ENCODE results near the gene ALG2. TPM values are rescaled to one million over a fixed set of nuclear protein-coding genes. Genes with fewer than 3 reads are reported as not detected.

Gene ALG2
- total and polyA plus RNA-seq, 2 of the 13 experiments (the other 11 are each of a cell fraction or from before 2014, with no cell fraction given), result 46.2 to 49.0 TPM

- TF ChIP-seq KDM4B (CRISPR knock-in tag; IDR thresholded peaks at IDR 0.05) (no peak), CENPT (CRISPR knock-in tag; IDR thresholded peaks at IDR 0.05; ENCODE audit: low read depth) (no peak), CREB1 (IDR thresholded peaks at IDR 0.05) (no peak), CREB1 (CRISPR knock-in tag; IDR thresholded peaks at IDR 0.05) (no peak), ZFP37 (CRISPR knock-in tag; IDR thresholded peaks at IDR 0.05; ENCODE audit: borderline replicate concordance) (no peak), ELF4 (CRISPR knock-in tag; IDR thresholded peaks at IDR 0.05; ENCODE audit: borderline replicate concordance) (no peak), ZNF569 (CRISPR knock-in tag; IDR thresholded peaks at IDR 0.05; ENCODE audit: borderline replicate concordance) (no peak), ZNF629 (CRISPR knock-in tag; conservative IDR thresholded peaks at IDR 0.05) (no peak), ZHX1 (CRISPR knock-in tag; IDR thresholded peaks at IDR 0.05; ENCODE audit: low read depth) (no peak), HNRNPLL (IDR thresholded peaks at IDR 0.05; ENCODE audit: low read depth, low read length, poor library complexity, severe bottlenecking) (no peak), ZNF687 (CRISPR knock-in tag; IDR thresholded peaks at IDR 0.05) (no peak), ZNF136 (CRISPR knock-in tag; IDR thresholded peaks at IDR 0.05; ENCODE audit: low read depth) (no peak)
- POLR2A ChIA-PET, result no interaction called here
- ATAC-seq (no peak), FAIRE-seq (no peak), DNase-seq (ENCODE audit: low spot score) (no peak)
- 32% methylated on average over 8 of the region's 8 CpGs for WGBS (ENCODE audit: low lambda C conversion rate)
- Histone ChIP-seq H4K20me1 (ENCODE audit: insufficient read depth, low read length) (no peaks in the 10 kb centered on the region), H3K27ac (ENCODE audit: extremely low read length, insufficient read depth, low read length) (no peak overlapping the region), H3K27me3 (ENCODE audit: control insufficient read depth in 1 of 2, insufficient read depth in 2 of 2, low read length in 2 of 2) (peaks cover 0 to 22% of the 10 kb centered on the region in 2 experiments; a peak in 2 of 5 replicates), H3K9me3 (ENCODE audit: low read length) (no peaks in the 10 kb centered on the region), H3K9ac (ENCODE audit: insufficient read depth, low read depth, low read length) (no peak overlapping the region), H3K4me3 (replicated peaks in 1 of 3; ENCODE audit: insufficient read depth in 1 of 3, low read depth in 2 of 3, low read length in 3 of 3) (no peak overlapping the region), H3K4me2 (ENCODE audit: low read depth, low read length) (no peak overlapping the region), H2AFZ (ENCODE audit: low read length) (no peak overlapping the region), H3K79me2 (ENCODE audit: insufficient read depth, low read length) (no peaks in the 10 kb centered on the region), H3K4me1 (ENCODE audit: insufficient read depth, low read length) (no peaks in the 10 kb centered on the region), H3K36me3 (replicated peaks in 1 of 2; ENCODE audit: control insufficient read depth in 1 of 2, insufficient read depth in 2 of 2, low read length in 2 of 2) (no peaks in the 10 kb centered on the region)
- in situ Hi-C loops (cut with HindIII; ENCODE audit: extremely low pct_ligation_motif_present, low pct_unique_long_range_greater_than_20kb), result loop anchor here (25.0 kb wide), 1 partner anchor 812 kb away; no protein-coding TSS in a partner anchor
- CTCF ChIA-PET (ENCODE audit: low intra/inter-chr PET ratio, low total read pairs), result no interaction called here
- no TSS peak for BruUV-seq (replicated peaks)
- intact Hi-C loops (cut with micrococcal nuclease; ENCODE audit: unreplicated experiment), result no loop called here
Observed at GRCh38 chr9:99199938-99200539, 21.7 kb downstream of the ALG2 start.

Data from HepG2 (cell line).